ENCODE results near the gene PHF21A.

Gene PHF21A

DNA sequence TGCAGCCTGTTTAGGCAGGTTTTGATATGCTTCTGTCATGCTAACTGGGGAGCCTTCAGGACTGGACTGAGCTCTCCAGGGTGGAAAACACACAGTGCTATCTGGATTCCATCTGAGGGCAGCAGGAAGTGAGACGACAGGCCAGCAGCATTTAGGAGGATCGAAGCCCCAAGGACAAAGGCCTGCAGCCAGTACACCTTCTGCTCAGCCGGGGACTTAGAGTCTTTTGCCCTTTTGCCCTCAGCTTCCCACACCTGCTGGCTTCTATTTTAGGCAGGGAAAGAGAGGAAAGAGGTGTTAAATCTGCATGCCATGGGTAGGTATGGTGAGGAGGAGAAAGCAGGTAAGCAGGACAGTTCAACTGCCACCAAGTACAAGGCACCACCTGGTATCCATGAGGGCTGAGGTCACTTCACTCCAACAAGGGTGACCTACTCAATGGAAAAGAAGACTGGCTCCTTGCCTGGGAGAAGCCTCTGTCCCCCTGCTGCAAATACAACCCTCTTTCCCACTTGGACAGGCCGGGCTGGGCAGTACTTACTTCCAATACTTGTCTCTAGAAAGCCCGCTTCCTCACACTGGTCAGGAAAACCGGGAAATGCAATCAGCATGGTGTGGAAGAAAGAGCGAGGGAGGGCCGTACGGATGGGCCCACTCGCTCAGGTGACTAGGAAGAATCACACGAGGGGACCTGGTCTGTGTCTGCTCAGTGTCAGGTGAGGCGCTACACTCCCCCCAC, 186.5 kb downstream of the PHF21A start:
- no peak for TF ChIP-seq CTCF (IDR thresholded peaks at IDR 0.05; ENCODE audit: borderline replicate concordance, insufficient read depth, low read depth, low read length)
- H3K4me3 ChIP-seq (ENCODE audit: low read depth, low read length): no peak overlapping the region

- TF ChIP-seq CTCF (IDR thresholded peaks at IDR 0.05; ENCODE audit: borderline replicate concordance, insufficient read depth, low read depth, low read length): no peak
- H3K4me3 ChIP-seq (ENCODE audit: low read depth, low read length): no peak overlapping the region
Observed at GRCh38 chr11:45933846-45934579, 187.2 kb downstream of the PHF21A start.

GRCh38 chr11:45933131-45933831, 188.0 kb downstream of the PHF21A start:
- TF ChIP-seq CTCF (IDR thresholded peaks at IDR 0.05; ENCODE audit: borderline replicate concordance, insufficient read depth, low read depth, low read length): no peak
- H3K4me3 ChIP-seq (ENCODE audit: low read depth, low read length): peak overlapping the region; percentile 24

- no peak for TF ChIP-seq CTCF (IDR thresholded peaks at IDR 0.05; ENCODE audit: borderline replicate concordance, insufficient read depth, low read depth, low read length)
- no peak overlapping the region for H3K4me3 ChIP-seq (ENCODE audit: low read depth, low read length)
Observed at GRCh38 chr11:45932217-45932616, 189.0 kb downstream of the PHF21A start.

DNA sequence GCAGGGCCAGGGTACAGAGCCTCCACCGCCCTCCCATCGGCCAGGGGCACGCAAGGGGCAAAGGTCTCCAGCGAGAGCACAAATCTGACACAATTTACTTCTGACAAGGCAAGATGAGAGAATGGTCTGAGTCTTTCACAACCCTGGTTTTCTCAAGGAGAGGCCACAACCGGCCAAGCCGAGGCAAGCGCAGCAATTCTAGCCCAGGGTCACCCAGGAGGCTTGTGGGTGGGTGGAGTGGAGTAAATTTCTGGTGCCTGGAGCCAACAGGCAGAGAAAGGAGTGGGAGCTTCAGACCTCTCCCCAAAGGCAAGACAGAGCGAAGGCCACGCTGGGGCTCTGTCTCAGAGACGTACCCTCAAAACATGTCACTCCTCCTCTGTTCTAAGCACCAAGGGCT, 189.5 kb downstream of the PHF21A start:
- TF ChIP-seq CTCF (IDR thresholded peaks at IDR 0.05; ENCODE audit: borderline replicate concordance, insufficient read depth, low read depth, low read length): no peak
- no peak overlapping the region for H3K4me3 ChIP-seq (ENCODE audit: low read depth, low read length)

DNA sequence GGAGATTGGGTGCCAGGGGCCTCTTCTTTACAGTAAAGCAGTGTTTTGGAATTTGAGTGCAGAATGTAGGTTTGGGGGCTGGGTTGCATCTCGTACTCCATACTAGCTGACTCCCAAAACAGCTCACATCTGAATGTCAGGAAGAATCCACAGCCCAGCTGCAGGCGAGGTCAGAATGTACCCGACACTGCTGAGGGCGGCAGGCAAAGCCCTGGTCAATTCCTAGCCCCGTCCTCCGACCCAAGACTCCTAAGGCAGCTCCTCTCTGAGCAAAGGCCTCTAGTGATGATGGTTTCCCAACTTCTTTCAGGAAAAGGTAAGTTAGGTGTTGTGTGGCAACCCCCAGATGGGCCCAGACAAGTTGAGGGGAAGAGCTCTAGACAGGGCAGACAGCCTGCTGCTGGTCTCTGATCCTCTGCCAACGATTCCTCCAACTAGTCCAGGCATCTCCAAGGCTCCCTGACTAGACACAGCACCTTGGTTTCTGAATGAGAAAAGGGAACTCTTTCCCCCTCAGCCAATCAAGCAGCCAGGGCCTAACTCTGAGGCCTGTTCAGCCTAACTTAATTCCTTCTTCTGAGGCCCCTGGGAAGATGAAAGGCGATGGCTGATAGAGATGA, 190.2 kb downstream of the PHF21A start:
- TF ChIP-seq CTCF (IDR thresholded peaks at IDR 0.05; ENCODE audit: borderline replicate concordance, insufficient read depth, low read depth, low read length): no peak
- H3K4me3 ChIP-seq (ENCODE audit: low read depth, low read length): no peak overlapping the region

All from GM12875 (cell line).